ENCODE measurements around the gene VIL1.

The VIL1 gene

DNA sequence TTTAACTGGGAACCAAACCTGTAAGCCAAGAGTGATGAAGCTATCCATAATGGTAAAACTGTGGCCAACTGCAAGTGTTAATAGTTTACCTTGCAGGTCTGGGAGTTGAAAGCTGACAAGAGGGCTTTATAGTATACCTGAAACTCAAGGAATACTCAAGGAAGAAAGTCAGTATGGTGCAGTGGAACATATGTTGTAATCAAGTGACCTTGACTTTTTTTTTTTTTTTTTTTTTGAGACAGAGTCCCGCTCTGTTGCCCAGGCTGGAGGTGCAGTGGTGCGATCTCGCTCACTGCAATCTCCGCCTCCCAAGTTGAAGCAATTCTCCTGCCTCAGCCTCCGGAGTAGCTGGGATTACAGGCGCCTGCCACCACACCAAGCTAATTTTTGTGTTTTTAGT is 27.6 kb downstream of the VIL1 start:
- no peak for DNase-seq

DNA sequence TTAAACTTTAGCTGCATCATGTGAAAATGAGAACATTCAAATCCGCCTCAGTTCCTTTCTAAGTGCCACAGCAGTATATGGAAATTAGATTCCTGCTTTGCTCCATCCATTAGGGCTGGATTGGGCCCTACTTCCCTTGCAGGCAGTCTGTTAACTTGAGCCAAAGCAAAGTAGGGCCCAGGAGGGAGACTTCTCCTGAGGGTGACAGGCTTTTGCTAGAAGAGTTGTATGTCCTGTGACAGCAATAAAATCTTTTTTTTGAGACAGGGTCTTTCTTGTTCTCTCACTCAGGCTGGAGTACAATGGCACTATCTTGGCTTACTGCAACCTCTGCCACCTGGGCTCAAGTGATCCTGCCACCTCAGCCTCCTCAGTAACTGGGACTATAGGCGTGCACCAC is 28.1 kb downstream of the VIL1 start:
- no peak for DNase-seq

GRCh38 chr2:218448934-218449333 is 30.0 kb downstream of the VIL1 start:
- no peak for DNase-seq

DNA sequence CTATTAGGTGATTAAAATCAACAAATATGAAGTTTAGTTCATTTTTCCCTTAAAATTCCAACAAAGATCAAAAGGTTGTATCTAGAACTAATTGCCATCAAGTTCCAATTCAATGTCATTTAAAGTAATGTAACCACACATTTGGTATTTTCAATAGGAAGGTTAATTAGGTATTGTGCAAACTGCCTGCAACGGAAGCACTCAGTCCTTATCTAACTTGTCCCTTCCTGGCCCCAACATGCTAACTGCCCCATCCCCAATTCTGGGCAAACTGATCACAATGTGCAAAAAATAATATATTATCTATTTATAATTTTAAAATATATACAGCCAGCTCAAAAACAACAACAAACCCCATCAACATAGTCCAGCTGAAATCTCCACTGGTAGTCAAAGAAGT is 33.2 kb downstream of the VIL1 start:
- DNase-seq = no peak

DNA sequence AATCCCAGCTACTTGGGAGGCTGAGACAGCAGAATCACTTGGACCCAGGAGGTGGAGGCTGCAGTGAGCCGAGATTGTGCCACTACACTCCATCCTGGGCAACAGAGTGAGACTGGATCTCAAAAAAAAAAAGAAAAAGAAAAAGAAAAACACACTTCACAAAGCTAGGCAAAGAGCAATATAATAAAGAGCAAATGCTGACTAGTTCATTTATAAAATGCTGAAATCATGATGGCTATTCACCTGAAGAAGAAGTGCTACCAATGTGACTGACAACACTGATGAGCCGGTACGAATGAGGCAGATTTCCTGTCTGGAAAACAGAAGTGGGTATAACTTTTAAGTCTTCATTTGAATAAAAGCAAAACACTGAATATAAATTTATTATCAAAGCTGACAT is 37.9 kb downstream of the VIL1 start:
- DNase-seq = no peak

DNA sequence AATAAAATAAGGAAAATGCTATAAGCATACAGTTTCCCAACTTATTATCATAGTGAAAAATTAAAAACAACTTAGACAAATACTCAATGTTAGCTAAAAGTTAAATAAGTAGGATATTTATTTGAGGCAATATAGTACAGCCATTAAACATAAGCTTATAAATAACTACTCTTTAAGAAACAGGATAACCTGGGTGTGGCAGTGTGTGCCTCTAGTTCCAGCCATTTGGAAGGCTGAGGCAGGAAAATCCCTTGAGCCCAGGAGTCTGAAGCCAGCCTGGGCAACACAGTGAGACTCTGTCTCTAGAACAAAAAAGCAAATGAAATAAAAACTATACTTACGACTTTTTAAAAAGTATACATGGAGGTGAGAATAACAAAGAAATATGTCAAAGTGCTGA is 39.7 kb downstream of the VIL1 start:
- DNase-seq = no peak

GRCh38 chr2:218465987-218466633 is 47.2 kb downstream of the VIL1 start:
- DNase-seq = no peak

- no peak for DNase-seq
Observed at GRCh38 chr2:218470448-218470847, 51.5 kb downstream of the VIL1 start.

DNA sequence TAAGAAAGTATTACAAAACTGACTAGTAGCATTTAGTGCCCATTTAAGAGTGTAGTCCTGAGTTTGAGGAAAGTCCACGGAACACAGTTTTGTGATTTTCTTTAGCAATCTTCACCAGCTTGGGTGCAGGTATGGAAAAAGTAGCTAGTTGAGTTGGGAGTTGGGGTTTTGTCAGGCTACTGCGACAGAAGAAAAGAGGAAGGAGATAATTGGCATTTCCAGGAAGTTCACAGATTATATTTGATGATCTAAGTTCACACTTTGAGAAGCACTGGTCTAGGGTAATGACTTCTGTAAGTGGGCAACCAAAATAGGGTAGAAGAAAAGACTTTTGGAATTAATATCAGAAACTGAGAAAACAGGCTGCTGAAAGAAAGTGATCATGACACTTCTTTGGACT is 52.1 kb downstream of the VIL1 start:
- no peak for DNase-seq

DNA sequence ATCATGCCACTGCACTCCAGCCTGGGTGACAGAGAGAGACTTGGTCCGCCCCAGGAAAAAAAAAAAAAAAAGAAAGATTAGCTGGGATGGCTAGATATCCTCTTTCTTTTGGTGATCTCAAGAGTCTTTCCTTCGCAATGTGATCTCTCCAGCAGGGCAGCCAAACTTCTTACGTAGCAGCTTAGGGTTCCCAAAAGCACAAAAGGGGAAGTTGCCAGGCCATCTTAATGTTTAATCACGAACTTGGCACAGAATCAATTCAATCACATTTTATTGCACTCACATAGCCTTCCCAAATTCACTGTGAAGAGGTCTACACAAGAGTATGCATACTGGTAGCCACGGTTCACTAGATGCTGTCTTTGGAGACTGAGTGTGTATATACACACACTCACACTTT is 53.1 kb downstream of the VIL1 start:
- no peak for DNase-seq

DNA sequence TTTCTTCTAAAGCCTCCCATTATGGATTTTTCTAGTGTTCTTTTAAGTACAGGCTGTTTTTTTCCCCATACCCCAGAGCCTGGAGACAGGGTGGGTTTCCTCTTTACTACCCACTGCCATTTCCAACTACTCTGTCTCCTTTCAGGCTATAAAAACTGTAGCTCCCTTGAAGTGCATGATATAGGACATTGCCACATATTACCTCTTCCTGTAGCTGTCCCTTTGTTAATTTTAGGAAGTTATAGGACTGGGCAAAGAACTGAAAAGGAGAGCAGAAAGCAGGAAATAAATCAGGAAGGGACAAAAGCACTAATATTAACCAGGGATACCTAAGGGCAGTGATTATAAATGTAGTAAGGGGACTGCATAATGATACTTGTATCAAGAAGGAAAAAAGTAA is 54.1 kb downstream of the VIL1 start:
- DNase-seq = no peak

DNA sequence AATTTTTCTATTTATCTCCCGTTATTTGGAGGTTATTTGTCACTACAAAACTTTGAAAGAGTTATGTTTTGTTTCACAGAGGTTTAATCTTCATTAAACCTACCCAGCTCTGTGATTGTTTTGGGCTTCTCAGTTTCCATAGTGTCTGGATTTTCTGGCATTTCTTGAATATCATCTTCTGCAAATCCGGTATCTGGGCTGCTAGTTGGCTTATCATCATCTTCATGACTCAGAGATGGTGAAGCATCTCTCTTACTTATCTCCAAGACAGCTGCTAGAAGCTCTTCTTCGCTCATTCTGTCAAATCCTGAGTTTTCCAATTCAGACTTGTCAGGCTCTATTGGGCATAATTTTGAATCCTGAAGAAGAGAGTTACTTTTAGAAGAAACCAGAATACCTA is 55.6 kb downstream of the VIL1 start:
- no peak for DNase-seq

GRCh38 chr2:218476676-218477075 is 57.8 kb downstream of the VIL1 start:
- no peak for DNase-seq

DNA sequence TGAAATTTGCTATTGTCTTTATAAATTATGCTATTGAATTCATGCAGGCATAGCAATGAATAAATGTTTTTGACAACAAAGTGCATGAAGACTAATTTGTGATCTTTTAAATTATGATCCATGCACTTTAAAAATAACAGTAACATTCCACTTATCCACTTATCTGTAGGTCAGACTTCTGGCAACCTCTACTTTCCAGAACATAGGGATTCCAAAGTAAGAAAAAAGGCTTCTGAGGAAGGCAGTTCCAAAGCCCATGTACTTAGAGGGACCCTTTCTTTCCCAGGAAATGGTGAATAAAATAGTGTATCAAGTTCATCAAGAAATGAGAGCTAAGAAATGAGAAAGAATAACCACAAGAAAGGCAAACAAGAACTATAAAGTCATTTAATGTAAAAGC is 58.3 kb downstream of the VIL1 start:
- no peak for DNase-seq

- DNase-seq = no peak
Observed at GRCh38 chr2:218478544-218478943, 59.6 kb downstream of the VIL1 start.

DNA sequence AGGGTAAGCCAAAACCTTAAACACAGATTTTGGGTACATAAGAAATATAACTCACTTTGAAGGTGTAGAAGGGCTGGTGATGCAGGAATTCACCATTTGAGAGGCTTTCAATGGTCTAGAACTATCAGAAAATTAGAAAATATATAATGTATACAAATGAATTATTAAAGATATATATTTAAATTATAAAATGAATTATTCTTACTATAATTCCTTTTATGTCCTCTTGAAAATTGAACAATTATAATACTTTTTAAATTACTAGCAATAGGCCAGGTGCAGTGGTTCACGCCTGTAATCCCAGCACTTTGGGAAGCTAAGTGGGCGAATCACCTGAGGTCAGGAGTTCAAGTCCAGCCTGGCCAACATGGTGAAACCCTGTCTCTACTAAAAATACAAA is 60.7 kb downstream of the VIL1 start:
- no peak for DNase-seq

DNA sequence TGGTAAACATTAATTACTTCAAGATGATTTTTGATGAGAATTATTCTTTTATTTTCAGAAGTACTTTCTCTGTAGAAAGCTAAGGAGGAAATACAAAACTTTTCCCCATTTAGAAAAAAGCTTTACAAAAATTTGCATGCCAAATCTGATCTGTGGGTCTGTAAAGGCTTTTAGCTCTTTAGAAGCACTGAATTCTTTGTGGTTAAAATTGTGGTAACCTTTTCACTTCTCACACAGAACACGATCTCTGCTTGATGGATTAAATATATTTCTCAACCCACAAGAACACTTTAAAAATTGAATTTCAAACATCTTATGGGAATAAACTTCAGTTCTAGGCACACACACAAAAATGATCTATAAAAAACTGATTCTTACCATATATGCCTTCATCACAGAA is 63.7 kb downstream of the VIL1 start:
- no peak for DNase-seq

DNA sequence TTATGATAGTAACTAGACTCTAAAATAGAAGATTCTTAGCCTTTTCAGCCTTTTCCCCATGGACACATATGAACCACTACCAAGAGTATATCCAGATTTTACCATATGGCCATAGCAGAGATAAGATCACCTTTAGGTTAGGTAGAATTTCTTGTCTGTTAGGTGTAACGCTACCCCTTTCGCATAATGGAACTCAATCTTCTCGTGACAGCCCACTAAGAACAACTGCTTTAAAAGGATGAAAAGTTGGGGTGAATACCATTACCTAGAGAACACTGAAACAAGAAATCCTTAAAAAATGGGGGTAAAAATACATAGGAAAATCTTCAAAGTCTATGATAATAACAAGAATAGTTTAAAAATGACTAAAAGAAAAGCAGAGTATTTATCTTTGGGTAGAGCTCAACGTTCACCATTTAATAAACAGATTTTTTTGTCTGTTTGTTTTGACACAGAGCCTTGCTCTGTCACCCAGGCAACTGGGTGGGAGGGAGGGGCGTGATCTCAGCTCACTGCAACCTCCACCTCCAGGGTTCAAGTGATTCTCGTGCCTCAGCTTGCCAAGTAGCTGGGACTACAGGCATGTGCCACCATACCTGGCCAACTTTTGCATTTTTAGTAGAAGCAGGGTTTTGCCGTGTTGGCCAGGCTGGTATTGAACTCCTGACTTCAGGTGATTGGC is 67.2 kb downstream of the VIL1 start:
- DNase-seq = no peak

DNA sequence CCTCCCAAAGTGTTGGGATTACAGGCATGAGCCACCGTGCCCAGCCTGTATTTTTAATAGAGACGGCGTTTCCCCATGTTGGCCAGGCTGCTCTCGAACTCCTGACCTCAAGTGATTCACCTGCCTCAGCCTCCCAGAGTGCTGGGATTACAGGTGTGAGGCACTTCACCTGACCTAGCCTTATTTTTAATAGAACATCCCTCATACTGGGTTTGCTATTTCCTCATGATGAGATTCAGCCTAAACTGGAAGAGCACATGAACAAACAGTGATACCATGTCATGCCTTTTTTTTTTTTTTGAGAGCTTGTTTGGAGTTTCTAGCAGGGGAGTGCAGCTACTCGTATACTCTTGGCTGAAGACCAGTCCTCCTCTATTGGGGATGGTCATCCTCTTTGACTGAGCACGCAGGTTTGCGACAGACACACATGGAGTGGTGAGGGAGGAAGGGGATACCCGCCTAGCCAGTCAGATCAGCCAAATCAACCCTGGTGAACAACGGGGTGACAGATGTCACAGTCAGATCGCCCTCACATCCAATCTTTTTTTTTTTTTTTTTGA is 81.7 kb downstream of the VIL1 start:
- no peak for DNase-seq

DNA sequence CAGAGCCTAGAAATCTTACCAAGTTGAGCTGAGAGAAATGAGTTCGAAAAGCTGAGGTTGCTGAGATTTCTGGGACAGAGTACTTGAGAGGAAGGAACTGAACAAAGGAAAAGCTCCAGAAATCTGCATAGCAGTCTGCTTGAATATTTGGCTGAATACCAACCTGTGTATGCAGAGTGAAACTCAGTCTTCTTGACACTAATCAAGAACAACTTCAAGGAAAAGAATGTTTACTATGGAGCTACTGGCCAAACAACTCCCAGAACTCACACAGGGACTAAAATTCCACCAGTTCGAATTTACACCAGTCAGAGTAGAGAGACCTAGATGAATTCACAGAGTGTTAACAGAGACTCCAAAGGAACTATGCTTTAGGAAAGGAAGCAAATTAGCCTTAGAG is 82.7 kb downstream of the VIL1 start:
- no peak for DNase-seq

All from NCI-H187 treated with DMSO at 0.1 percent for 48 hours (cell line).